Nephron (organoid): Measurements from ENCODE around the gene STX11.
"Not testable (repeated sequence)": the region's sequence is repeated elsewhere in the genome, so short reads cannot be mapped to it uniquely, and the experiment has no call there.

ENCODE experiments used
- H3K27ac Mint-ChIP-seq, 3 experiments: 2 replicates each; pipeline ENCODE4 v1.8.0; 2020; ENCODE audit warnings: mixed read lengths in 3 of 3, mild to moderate bottlenecking in 2 of 3, moderate library complexity in 1 of 3
- H3K27me3 Mint-ChIP-seq: 2 replicates; pipeline ENCODE4 v1.8.0; 2021; ENCODE audit warnings: low read depth, mild to moderate bottlenecking, moderate library complexity, mixed read lengths
- H3K36me3 Mint-ChIP-seq: 2 replicates; pipeline ENCODE4 v1.8.0; 2020; ENCODE audit warnings: low read depth, mixed read lengths
- H3K4me1 Mint-ChIP-seq: 2 replicates; pipeline ENCODE4 v1.8.0; 2020; ENCODE audit warnings: mixed read lengths
- H3K4me3 Mint-ChIP-seq, 3 experiments: 2 replicates each; pipeline ENCODE4 v1.8.0; 2020; ENCODE audit warnings: mild to moderate bottlenecking in 3 of 3, mixed read lengths in 3 of 3, moderate library complexity in 2 of 3
- H3K9me3 Mint-ChIP-seq: 2 replicates; pipeline ENCODE4 v1.8.0; 2020; ENCODE audit warnings: mixed read lengths
- TF ChIP-seq, protein P1 (sequence below), 3 experiments: fragments of 200-600 bp; sonication (generic); IDR thresholded peaks; one replicate each; pipeline ENCODE4 v1.5.0; 2021; ENCODE audit warnings: antibody characterized with exemption in 3 of 3; ENCODE audit not compliant: unreplicated experiment in 3 of 3

The STX11 gene

DNA sequence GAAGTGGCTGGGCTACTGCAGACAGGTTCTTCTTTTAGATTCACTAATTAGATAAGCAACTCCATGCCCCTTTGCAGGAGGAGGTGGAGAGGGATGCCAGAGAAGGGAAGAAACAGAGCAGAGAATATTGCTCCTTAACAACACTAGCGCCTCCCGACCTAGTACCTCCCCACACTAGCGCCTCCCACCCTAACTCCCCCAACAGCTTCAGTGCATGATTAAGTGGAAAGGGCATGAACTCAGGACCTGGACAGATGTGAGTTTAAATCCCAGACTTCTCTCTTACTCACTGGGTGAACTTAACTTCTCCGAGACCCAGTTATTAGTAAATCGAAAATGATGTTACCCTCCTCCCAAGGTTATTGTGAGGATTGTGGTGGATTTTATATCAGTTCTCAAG is 25.7 kb downstream of the STX11 start:
- Mint-ChIP-seq H3K4me3 (no peak overlapping the region), H3K36me3 (no peaks in the 10 kb centered on the region), H3K27me3 (peaks cover 4% of the 10 kb centered on the region), H3K27ac (peak overlapping the region in 2 of 3 experiments; percentile 1 to 3), H3K9me3 (peaks cover 3% of the 10 kb centered on the region), H3K4me1 (peaks cover 4% of the 10 kb centered on the region)
- TF ChIP-seq, protein P1, sequence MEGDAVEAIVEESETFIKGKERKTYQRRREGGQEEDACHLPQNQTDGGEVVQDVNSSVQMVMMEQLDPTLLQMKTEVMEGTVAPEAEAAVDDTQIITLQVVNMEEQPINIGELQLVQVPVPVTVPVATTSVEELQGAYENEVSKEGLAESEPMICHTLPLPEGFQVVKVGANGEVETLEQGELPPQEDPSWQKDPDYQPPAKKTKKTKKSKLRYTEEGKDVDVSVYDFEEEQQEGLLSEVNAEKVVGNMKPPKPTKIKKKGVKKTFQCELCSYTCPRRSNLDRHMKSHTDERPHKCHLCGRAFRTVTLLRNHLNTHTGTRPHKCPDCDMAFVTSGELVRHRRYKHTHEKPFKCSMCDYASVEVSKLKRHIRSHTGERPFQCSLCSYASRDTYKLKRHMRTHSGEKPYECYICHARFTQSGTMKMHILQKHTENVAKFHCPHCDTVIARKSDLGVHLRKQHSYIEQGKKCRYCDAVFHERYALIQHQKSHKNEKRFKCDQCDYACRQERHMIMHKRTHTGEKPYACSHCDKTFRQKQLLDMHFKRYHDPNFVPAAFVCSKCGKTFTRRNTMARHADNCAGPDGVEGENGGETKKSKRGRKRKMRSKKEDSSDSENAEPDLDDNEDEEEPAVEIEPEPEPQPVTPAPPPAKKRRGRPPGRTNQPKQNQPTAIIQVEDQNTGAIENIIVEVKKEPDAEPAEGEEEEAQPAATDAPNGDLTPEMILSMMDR (IDR thresholded peaks at IDR 0.05; ENCODE audit: unreplicated experiment in 3 of 3) = no peak

DNA sequence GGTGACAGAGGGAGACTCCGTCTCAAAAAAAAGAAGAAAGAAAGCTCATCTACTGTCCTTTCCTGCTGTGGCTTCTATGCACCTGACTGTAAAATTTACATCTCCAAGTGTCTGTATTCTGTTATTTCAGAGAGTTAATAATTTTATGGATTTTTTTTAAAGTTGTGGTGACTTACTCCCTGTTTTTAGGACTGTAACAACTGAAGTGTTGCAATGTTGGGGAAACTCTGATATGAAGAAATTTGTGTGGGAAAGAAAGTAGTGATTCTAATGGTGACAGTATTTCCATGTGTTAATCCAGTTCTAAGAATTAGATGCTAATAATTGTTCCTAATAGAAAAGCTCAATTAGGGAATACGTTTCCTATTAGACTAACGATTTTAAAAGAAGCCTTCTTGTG is 27.4 kb downstream of the STX11 start:
- Mint-ChIP-seq H3K4me3 (no peak overlapping the region), H3K9me3 (peaks cover 3% of the 10 kb centered on the region), H3K27ac (no peak overlapping the region), H3K4me1 (peaks cover 4% of the 10 kb centered on the region), H3K27me3 (peaks cover 4% of the 10 kb centered on the region), H3K36me3 (no peaks in the 10 kb centered on the region)
- TF ChIP-seq, protein P1 (IDR thresholded peaks at IDR 0.05; ENCODE audit: unreplicated experiment in 3 of 3) = no peak

DNA sequence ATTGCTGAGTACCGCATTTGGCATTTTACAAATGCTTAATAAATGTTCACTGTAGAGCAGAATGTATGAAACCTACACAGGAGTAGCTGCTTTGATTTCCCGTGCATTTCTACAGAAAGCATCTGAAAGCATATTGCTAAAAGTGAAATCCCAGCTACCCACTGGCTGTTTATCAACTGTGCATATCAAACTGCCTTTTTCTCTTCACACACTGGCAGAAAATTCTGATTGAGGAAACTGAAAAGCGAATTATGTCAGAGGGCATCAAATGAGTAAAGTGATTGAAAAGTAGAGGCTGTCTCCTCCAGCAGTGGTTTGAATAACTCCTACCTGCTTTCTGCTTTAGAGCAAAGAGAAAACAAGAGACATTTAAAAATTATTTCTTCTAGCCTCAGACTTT is 28.0 kb downstream of the STX11 start:
- Mint-ChIP-seq H3K36me3 (no peaks in the 10 kb centered on the region), H3K27me3 (peaks cover 4% of the 10 kb centered on the region), H3K27ac (no peak overlapping the region), H3K4me1 (peaks cover 4% of the 10 kb centered on the region), H3K9me3 (peaks cover 3% of the 10 kb centered on the region), H3K4me3 (no peak overlapping the region)
- TF ChIP-seq, protein P1 (IDR thresholded peaks at IDR 0.05; ENCODE audit: unreplicated experiment in 3 of 3) = no peak

DNA sequence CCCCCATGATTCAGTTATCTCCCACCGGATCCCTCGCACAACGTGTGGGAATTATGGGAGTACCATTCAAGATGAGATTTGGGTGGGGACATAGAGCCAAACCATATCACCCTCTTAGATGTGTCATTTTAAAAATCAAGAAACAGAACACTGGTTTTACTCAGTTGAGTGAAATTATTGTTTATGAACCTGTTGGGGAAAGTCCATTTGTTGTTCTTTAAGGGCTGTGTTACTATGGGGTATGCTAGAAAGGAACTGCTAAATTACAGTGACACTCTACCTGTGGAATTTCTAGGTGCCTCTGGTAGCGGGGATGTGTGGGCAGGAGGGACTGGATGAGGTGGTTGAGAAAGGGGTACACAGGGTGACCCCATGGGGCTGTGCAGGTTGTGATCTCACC is 28.9 kb downstream of the STX11 start:
- peaks cover 4% of the 10 kb centered on the region for H3K4me1 Mint-ChIP-seq
- no peak overlapping the region for H3K4me3 Mint-ChIP-seq
- H3K27me3 Mint-ChIP-seq = peaks cover 4% of the 10 kb centered on the region
- no peaks in the 10 kb centered on the region for H3K36me3 Mint-ChIP-seq
- TF ChIP-seq, protein P1 (IDR thresholded peaks at IDR 0.05; ENCODE audit: unreplicated experiment in 3 of 3) = no peak
- H3K27ac Mint-ChIP-seq = no peak overlapping the region
- no peaks in the 10 kb centered on the region for H3K9me3 Mint-ChIP-seq

DNA sequence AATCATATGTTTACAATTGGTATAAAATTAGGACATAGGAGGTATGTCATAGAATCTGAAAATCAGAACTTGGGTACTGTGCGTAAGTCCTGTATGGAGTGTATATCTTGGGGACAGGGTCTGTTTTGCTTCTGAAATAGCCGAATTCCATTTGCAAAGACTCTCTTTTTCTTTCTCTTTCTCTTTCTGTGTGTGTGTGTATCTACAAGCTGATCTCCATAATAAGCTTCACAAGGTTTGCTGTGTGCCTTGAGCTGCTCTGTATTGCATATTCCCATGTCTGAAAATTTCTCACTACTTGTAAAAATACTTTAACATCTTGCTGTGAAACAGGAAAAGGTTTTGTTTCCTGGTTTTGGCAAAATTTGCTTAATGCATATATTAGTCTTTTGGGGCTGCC is 29.5 kb downstream of the STX11 start:
- TF ChIP-seq, protein P1 (IDR thresholded peaks at IDR 0.05; ENCODE audit: unreplicated experiment in 3 of 3) = no peak
- H3K27ac Mint-ChIP-seq = no peak overlapping the region
- H3K36me3 Mint-ChIP-seq = no peaks in the 10 kb centered on the region
- H3K9me3 Mint-ChIP-seq = no peaks in the 10 kb centered on the region
- H3K4me3 Mint-ChIP-seq = no peak overlapping the region
- H3K27me3 Mint-ChIP-seq = peaks cover 4% of the 10 kb centered on the region
- peaks cover 4% of the 10 kb centered on the region for H3K4me1 Mint-ChIP-seq

DNA sequence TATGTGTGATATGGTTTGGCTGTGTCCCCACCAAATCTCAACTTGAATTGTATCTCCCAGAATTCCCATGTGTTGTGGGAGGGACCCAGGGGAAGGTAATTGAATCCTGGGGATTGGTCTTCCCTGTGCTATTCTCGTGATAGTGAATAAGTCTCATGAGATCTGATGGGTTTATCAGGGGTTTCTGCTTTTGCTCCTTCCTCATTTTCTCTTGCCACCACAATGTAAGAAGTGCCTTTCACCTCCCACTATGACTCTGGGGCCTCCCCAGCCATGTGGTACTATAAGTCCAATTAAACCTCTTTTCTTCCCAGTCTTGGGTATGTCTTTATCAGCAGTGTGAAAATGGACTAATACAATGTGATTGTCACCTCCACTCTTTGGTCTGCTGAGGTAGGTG is 30.0 kb downstream of the STX11 start:
- H3K36me3 Mint-ChIP-seq, H3K27me3 Mint-ChIP-seq, H3K9me3 Mint-ChIP-seq, H3K27ac Mint-ChIP-seq, H3K4me1 Mint-ChIP-seq, H3K4me3 Mint-ChIP-seq: not testable (repeated sequence)
